Activated CD4-positive, alpha-beta T cell treated with anti-CD3 and anti-CD28 coated beads for 24 hours (primary cell): Measurements from ENCODE around the gene CALHM5.
A peak's percentile ranks its signal among the peaks of the same experiment; 100 is the strongest.

Experiments
- DNase-seq, 2 donors: peaks; one replicate each; pipeline ENCODE4 v3.0.0-alpha.2; 2020; ENCODE audit warnings: low read depth in 2 of 2

CALHM5 gene

DNA sequence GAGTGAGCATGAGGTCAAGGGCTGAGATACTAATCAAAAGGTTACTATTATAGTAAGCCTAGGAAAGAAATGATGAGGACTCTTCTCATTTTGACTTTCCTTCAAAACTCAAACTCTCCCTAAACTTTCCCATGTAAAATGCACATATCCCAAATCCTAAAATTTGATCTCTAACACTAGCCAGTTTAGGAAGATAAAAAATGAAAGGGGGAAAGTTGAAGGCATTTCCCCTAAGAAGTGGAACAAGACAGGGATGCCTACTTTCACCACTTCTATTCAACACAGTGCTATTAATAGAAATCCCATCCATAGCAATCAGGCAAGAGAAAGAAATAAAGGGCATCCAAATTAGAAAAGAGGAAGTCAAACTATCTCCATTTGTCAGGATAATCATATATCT is 2.9 kb upstream of the CALHM5 start:
- no peak for DNase-seq

DNA sequence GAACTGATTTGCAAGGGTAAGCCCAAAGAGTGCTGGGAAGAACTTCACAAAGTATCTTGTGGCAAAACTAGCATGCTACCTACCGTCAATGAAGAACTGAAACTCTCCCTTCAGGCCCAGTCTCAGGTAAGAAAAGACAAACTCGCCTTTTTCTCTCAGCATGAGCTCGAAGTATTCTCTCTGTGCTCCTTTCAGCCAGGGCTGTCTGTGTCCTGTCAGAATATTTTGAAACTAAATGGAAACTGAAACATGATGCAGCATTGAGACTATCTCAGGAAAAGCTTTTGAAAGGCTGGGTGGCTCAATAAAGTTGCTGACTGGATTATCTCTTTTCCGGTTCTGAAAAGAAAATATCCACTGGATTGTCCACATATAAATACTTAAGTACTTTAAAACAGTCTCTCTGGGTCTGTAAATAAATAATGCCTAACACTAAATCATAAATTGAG is 696 bp downstream of the CALHM5 start:
- DNase-seq, result no peak

DNA sequence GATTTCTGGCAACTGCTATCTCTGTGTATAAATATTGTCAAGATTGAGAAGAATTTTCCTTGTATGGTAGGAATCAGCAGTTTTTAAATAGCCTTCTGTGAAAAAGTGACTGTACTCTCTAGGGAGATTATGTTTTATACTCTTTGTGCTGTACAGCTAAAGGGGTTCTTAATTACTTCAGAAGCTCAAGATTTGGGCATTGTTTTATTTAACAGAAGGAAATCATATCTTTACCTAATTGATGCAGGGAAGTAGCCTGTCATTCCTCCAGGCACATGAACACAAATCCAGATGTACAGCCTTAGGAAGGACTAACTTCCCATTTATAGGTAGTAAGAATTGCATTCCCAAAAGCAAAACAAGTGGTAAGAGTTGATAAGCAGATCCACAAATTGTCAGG is 1.3 kb downstream of the CALHM5 start:
- DNase-seq, result no peak

DNA sequence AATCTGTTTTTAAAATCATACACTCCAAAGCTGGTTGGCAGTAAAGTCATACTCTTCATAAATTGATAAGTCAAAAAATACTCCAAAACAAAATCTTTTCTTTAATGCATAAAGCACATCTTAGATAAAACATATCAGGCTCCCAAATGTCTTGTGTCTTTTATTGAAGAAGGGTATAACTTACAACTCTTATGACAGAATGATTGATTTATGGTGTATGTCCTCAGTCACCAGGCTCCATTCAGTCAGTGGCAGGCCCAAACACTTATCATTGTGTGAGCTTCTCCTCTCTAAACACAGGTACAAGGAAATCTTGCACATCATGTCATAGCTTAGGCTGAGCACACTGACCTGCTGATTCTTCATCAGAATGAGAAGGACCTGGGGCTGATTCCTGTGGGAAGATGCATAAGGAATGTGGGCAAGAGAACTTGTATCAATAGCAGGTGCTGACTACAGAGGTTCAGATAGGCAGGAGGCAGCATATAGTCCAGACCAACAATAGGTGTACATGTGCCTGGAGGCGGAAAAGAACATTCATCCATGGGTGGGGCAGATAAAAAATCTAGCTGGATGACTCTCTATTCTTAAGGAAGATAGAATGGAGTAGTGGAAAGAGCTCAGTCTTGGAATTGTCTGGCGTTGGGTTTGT is 1.9 kb downstream of the CALHM5 start:
- DNase-seq, result no peak

DNA sequence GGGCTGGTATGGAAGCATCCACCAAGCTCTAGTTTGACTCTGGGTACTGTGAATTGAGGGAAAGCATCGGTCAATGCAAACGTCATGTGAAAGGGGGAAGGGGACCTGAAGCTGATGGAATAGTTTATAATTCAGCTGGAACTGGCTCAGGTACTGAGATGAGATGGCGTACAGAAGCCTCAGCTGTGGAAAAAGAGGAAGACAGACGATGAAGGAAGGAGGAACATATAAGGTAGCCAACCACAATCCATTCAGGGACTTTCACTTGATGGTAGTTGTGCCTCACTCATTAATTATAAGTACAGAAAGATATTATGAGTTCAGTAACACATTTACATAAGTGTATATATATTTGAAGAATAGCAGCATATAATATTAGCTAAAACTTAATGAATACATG is 2.7 kb downstream of the CALHM5 start:
- no peak for DNase-seq

DNA sequence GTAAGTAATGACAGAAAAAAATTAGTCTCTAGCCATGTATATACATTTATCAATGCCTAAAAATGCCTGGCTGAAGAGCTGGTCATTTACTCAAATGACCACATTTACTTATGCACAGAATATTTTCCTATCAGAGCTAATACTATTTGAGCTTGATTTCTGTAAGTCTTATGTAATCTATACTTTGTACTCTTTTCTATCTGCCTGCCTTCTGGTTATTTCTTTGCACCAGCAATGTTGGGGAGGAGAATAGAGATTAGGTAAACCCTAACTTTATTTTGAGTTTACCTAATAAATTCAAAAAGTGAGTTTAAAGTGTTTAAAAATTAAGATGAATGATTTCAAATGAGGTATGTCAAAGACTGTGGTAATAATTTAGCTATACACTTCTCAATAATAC is 3.7 kb downstream of the CALHM5 start:
- no peak for DNase-seq

DNA sequence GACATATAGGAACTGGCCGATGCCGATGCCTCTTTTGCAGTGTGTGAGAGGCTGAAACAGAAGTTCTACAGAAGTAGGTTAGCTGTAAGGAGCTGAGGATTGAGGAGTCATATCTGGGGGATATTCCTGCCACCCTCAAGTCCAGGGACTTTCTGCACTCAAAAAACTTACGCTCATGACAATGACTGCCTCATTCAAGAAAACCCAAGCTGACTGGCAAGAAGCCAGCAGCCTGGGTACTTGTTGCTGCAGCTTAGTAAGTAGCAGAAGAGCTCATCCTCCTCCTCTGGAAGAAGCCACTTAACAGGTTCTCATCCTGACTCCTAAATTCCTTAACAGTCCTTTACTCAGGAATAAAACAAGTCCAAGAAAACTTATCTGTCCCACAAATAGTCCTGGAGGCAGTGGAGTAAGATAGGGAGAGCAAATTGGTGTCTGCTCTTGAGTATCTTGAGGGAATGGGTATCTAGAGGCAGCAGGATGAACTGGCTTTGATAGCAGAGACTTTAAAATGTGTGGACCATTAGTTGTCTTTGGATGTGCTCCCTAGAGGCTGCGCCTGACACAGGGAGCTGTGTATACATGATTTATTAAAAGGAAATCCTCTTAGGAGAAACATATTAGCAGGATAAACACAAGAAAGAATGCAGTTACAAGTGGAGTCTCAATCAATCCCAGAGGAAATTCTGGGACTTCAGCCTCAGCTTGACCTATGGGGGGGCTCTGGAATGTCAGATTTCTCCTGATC is 7.4 kb downstream of the CALHM5 start:
- no peak for DNase-seq

DNA sequence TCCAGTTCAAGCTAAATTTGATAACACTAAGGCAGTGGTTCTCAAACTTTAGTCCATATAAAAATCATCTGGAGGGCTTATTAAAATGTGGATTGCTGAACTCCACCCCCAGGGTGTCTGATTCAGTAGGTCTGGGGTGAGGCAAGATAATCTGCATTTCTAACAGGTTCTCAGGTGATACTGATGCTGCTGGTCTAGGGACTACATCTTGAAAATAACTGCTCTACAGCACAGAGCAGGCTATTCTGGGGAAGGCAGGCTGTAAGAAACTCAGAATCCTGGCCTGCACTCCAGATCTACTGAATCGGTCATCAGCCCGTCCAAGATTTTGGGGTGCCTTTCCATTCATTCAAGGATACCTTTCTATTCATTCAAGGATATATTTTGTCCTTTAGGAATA is 11.5 kb downstream of the CALHM5 start:
- DNase-seq, result no peak

DNA sequence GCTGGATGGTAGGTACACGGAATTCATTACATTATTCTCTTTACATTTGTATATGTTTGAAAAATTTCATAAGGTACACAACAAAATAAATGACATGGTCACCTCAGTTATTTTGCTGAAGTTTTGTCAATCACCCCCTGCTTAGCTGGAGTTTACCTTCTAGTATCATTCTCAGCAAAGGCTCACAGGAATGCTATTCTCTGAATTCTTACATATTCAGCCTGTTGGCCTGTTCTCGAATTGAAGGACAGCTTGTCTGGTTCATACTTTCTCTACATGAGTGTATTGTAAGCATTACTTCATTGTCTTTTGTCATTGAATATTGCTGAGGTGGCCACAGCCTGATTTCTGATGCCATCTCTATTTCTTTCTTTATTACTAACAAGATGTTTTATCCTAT is 12.8 kb downstream of the CALHM5 start:
- no peak for DNase-seq

DNA sequence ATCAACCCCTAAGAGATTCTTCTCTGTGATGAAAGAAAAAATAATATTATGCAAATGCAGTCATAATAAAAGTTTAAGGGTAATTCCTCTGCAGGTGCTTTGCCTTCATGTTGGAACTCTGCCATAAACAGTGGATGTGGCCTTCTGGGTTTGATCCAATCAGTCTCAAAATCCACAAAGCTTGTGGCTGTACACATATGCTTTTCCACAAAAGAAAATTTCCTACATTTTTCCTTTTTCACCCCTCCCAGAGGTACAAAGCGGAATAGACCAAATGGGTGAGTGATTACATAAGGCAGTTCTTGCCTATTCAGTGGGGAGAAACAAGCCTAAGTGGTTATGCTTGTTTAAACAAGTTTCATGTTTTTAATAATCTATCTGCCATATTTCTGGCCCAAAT is 16.7 kb downstream of the CALHM5 start:
- DNase-seq, result no peak

DNA sequence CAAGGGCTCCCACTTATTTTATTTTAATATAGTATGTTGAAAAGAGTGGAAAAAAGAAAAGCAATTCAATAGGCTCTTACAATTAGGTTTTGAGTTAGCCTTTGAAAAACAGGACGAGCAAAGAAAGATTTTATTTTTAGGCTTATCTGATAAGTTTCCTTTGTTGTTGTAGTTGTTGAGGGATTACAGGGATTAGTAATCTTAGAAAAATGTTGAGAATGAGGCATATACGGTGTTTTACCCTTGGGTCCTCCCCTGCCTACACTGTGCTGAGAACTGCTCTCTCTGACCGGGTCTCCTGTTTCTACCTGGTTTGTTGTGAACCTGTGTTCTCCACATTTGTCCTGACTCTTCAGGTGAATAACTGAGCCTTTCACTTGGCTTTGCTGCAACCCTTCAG is 17.3 kb downstream of the CALHM5 start:
- no peak for DNase-seq

DNA sequence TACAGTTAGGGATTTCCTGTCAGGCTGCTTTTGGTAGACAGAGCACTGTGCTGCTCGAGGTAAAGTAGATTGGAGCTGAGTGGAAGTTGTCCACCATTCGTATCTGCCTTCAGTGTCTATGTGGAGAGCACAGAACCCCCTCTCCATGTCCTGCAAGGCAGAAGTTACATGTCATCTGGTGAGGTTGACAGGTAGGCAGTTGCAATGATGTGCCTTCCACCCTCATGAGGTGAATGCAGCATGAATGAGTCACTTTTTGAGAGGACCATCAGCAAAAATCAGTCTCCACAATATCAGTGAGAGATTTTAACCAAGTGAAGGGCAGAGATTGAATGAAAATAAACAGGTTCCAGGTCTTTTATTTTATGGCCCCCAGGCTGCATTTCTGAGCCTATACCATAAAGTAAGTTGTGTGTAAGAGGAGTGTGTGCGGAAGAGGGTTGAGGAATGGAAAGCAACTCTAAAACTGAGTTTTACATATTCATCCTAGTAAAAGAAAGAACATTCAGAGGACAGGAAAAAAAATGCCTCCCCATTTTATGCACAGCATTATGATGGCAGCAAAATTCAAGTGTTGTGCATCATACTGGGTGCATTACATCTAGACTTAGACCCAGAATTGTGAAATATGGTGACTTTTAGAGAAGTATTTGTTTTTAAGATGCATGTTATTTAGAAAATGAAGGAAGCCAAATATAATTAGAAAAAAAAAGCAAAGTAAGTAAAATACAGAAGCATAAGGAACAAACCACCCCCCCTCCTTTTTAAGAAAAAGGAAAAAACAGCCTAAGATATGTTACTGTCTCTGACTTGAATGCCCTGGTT is 18.2 kb downstream of the CALHM5 start:
- no peak for DNase-seq

DNA sequence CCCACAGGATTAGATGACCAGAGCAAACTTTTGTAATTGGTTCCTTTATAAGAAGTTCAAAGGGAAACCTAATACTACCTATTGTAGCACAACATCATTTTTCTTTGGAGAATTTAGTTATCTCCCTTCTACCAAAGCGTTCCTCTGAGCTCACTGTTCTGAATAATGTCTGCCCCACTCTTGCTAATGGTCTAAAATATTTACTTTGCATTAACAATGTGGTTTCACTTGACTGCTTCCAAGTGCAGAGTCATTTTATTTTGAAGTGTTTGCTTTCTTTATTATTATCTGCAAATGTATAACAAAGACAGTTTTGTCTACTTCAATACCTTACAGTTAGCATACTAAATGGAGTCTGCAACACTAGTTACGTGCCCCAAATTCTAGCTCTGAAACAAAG is 19.0 kb downstream of the CALHM5 start:
- DNase-seq, result no peak

DNA sequence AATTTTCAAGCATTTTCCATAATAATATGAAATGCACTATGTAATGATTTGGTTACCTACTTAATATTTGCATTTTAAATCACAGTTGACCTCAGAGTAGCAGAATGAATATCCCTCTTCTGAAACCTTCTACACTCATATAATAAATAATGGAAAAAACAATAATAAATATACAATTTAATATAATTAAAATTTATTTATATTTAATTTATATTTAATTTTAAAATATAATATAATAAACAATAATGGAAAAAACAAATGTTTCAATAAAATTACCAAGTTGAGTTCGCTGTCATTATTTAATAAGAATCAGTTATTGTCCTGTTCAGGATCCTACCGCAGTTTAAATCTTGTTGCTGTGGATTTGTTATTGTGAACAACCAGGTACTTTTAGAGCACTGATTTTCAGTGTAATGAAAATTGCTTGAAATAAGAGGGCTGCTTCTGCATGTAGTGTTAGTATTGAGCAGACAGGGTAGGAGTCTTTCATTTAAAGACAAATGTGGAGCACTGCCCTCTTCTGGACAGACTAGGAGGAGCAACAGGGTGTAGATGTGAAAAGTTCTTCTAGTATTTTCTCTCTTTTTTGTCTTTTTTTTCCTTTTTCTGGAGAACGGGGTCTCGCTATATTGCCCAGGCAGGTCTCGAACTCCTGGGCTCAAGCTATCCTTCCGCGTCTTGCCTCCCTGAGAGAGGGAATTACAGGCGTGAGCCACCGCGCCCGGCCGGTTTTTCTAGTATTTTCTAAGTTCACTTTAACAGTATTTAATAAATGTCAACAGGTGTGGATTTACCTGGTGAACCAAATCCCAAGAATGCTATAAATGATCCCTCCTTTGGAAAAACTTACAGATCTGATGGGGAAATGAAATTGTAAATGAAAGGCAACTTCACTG is 20.5 kb downstream of the CALHM5 start:
- peak; percentile 36 to 53 for DNase-seq

DNA sequence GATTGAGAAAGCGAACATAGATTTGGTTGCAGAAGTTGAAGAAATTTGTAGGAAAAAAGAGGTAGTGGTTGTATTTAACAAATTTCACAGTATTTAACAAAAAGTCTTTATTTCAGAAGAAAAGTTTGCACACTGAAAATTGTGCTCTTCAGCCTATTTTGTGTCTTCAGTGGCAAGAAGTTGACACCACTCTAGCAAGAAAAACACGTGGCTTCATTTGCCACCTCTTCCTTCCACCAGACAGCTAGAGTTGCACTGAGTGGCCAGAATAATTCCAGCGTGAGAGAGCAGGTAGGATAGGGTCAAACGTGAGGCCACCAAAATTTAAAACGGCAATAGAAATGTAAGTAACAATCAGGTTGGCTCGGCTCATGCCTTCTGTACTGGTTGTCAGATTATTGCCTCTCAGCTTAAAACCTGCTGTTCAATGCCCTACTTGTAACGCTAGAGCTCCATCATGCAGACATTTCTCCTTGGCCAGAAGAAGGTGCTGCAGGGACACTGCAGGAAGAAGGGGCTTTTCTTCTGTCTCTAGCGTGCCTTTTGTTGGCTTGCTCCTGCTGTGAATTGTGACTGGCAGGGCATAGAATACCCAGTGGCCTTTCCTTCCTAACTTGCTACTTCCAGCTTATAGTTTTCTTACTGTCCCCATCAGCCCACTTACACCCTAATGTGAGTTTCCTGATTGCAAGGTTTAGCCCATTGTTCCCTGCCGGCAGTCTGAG is 22.0 kb downstream of the CALHM5 start:
- DNase-seq, result no peak

DNA sequence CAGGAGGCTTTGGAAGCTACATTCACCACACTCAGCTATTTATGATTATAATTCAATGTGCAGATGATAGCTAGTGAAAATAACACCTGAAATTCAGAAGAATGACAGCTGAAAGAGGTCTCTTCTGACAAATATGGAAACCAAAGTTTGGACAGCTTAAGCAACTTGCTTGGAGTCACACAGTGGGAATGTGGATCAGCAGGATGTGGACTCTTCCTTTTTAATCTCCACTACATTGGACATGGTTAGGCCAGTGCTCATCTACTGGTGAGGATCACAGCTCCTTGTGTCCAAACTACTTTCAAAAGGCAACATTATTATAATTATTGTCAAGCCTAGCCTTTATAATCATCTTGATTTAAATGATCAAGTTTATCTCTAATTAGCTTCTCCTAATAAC is 23.7 kb downstream of the CALHM5 start:
- no peak for DNase-seq

DNA sequence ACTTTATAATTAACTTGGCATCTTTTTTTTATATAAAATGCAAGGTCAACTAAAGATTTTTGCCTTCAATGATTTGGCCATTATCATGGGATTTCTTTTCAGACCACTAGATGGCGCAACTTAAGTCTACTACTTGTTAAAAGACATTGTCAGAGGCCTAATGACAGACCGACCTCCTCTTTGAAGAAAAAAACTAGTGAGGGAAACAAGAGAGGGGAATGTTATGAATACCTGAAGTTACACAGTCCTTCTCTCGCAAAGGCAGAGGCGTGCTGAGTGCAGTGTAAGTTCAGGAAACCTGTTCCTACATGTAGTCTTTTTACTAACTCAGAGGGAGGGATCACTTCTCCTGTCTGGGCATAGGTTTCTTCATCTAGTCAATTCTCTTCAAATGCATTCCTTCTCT is 24.8 kb downstream of the CALHM5 start:
- peak in 1 of 2 donors; percentile 29 for DNase-seq

DNA sequence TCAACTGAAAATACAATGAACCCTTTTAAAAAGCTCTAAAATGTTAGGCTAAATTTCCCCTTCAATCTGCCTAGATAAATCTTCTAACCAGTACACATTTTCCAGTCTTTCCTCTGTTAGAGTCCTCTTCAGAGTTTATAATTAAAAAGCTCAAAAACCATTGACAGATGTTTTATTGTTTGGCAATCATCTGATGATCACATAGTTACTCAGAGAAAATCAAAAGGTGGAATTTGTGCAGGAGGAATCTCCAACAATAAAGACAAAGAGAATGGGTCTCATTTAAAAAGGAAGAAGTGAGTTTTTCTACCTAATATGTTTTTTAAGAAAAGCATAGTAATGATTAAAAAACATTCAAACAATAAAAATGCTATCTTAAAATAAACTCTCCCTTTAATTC is 31.0 kb downstream of the CALHM5 start:
- DNase-seq, result no peak

DNA sequence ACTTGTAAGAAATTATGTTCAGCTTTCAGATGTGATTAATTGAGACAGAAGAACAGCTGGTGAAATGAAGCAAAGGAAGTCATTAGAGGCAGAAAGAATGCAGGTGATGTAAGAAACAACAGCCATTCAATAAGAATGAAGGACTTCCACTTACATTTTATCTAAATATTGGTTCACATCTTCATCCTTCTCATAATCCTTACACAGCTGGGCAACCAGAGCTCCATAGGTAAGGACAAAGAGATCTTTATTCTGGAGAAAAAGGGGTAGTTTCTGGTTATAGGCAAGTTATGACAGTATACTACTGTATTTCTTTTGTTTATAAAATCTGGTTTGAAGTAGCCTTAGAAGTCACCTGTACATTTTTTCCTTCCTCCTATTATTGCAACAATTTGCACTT is 31.7 kb downstream of the CALHM5 start:
- no peak for DNase-seq

DNA sequence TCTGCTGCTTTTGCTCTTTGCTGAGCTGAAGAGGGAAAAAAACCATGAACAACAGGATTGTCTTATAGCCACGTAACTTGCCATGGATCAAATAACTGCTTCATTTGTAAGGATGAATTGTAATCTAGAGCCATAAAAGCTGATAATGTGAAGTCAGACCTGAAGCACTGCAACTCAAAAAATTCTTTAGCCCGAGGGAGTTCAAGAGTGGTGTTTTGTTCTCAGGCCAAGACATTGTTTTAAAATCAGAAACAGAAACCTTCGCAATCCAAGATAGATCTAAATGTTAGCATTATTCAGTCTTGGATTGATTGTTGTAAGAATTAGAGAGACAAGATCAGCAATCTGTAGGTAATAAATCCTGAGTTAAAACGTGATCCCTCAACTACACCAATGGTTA is 34.2 kb downstream of the CALHM5 start, which contains the start of gene TRAPPC3L:
TSS of gene TRAPPC3L (minus strand) at position 34 of the 400 bp plus-strand sequence. CDS start 170 bp downstream, outside the sequence.
- no peak for DNase-seq

DNA sequence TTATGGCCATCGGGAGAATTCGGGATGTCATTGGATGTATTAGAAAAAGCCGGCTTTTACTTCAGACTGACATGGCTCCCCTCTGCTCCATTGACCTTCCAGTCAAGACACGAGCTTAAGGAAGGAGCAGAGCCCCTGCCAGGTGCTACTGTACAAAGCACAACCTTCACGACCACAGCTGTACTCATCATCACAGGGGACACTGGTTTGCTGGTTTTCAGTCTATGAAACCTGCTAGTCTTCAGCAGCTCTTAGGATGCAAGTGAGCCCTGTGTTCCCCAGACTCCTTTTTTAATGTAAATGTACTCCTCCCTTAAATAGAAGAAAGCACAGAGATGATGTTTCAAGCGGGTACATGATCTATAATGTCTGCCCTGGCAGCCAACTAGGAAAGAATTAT is 35.9 kb downstream of the CALHM5 start:
- no peak for DNase-seq
